Stimulated activated CD4-positive, alpha-beta T cell treated with anti-CD3 and anti-CD28 coated beads, TNF-alpha, amount 100 ng/mL, for 24 hours (primary cell): Measurements from ENCODE around the gene ZNF331.
A peak's percentile ranks its signal among the peaks of the same experiment; 100 is the strongest.

Experiments
- DNase-seq, 3 experiments: peaks; one replicate each; pipeline ENCODE4 v3.0.0-alpha.2; 2020; ENCODE audit warnings: low read depth in 3 of 3

Gene ZNF331

DNA sequence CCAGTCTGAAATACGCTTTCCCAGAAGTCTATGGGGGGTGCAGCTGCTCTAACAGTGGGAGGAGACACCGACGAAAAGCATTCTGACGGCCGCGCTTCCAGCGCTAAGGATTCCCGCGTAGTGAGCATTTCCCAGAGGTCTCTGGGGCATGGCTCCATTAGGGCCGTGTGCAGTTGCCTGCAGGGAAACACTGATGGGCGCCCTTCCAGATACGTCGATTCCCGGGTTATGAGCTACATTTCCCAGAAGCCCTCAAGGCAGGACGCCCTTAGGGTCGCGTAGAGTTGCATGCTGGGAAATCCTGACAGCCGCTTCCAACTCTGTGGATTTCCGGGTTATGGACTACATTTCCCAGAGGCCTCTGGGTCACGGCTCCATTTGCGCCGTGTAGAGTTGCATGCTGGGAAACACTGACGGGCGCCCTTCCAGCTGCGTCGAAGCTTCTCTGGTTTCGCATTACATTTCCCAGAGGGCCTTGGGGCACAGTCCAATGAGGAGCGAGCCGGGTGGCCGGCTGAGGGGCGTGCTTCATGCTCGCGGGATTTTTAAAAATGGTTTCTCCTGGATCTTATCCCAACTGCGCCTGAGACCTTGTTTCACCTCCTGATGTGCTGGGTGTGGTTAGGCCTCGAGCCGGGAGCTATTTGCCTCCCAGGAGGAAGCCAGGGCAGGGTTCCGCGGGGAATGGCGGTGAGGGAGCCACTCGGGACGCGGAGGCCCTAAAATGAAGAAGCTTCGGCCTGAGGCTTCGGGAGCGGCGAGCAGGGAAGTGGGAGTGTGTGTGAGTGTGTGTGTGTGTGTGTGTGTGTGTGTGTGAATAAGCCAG is 17.2 kb upstream of the ZNF331 start:
- peak; percentile 72 to 86 (median 80) for DNase-seq

DNA sequence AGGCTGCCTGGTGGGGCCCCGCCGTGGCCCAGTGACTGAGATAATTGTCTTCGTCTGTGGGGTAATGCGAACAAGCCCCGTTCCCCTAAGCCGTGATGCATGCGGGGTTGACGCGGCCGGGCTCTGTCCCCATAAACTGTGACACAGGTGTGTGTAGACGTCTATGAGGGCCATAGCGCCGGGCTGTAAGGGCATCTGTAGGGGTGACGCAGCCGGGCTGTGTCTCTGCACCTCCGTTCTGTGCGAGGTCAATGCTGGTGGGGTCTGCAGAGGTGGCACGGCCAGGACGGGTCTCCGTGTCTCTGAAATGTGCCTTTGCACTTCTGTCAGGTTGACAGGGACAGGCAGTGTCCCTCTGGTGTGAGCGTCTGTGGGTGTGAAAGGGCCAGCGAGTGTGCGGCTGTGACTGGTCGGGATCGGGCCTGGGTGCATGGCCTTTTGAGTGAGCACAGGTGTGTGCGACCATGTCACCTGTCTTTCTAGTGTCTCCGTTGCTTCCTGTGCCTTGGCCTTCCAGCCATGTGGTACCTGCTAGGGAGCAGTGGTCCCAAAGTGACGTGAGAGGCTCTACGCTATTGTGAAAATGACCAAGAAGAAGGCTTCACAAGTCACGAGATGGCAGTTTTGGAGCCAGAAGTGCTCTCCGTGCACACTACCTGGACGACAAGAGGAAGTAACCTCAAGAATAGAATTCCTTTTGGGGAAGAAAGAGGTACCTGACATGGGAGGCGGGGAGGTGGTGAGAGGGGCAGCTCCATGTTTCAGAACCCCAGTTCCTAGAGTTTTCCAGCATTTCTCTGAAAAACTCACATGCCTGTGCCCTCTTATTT is 16.4 kb upstream of the ZNF331 start:
- no peak for DNase-seq

DNA sequence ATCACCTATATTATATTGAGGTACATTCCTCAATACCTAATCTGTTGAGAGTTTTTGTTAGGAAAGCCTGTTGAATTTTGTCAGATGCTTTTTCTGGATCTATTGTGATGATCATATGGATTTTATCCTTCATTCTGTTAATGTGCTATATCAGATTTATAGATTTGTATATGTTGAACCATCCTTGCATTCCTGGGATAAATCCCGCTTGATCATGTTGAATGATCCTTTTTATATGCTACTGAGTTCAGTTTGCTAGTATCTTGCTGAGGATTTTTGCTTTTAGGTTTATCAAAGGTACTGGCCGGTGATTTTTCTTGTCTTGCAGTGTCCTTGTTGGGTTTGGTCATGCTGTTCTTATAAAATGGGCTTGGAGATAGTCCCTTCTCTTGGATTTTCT is 12.0 kb upstream of the ZNF331 start:
- no peak for DNase-seq

DNA sequence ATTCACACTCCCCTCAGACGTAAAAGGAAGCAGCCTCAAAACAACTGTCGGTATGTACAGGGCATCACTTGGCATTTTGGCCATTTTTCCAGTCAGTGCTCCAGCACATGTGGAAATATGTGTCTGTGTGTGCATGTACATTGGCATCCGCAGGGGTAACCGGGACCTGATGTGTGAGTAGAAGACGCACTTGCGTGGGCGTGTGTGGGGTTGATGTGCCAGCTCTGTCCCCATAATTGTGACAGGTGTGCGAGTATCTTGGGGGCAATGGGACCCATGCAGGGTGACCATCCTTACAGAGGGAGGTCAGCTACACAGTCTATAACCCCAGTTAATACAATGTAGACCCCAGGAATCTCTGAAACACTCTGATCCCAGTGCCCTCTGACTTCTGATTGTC is 7.3 kb upstream of the ZNF331 start:
- DNase-seq, result no peak

DNA sequence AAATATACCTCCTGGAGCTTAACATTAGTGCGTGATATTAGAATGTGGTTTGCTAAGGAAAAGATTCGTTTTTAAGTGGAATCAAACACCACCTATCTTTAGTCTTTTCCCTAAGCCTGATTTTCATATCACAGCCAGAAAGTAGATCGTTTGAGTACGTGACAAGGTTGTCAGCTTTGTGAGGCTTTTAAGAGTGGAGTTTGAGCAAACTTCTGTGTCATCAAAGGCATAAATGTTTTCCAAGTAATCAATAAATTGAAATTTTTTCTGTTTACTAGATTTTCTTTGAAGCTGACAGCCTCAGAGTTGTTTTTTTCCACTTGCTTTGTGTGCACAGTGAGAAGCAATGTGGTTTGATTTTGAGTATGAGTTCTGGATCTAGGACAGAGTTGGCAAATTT is 6.5 kb upstream of the ZNF331 start:
- no peak for DNase-seq

DNA sequence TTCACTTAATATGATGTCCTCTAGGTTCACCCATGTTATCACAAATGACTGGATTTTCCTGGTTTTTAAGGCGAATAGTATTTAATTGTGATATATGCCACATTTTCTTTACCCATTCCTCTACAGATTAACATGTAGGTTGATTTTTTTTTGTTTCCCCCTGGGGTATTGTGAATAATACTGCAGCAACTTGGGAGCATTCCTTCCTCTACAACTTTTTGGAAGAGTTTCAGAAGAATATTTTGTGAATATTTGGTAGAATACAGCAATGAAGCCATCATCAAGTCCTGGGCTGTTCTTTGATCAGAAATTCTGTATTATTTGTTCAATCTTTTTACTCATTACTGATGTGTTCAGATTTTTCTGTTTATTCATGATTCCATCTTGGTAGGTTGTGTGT is 5.6 kb upstream of the ZNF331 start:
- DNase-seq, result no peak

DNA sequence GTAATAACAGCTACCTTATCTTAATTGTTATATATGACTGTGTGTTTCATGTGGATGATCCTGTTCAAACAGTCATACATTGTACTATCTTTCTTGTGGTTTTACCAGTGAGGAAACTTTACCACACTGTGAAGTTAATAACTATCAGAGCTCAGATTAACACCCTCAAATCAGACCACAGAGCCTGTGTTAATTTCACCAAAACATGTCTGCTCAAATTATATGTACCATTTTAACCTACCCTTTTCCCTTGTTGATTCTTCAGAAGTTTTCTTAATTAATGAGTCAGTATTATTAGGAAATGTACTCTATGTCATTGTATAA is 1.8 kb upstream of the ZNF331 start:
- DNase-seq, result no peak

DNA sequence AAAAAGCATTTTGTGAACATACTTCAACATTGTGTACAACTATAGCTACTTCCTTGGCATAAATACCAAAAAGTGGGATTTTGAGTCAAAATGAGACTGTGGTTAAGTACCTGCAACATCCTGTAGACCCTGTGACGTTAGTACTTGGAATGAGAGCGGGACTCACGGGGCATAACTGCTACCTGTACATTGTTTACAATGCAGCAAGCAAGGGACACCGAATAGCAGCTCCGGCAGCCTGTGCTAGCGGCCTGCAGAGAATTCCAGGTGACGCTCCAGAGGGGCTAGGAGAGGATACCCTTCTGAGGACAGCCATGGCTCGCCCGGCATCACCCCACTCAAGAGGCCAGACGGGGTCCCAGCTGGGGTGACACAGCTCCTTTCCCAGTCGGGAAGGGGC is 824 bp upstream of the ZNF331 start:
- DNase-seq, result no peak

DNA sequence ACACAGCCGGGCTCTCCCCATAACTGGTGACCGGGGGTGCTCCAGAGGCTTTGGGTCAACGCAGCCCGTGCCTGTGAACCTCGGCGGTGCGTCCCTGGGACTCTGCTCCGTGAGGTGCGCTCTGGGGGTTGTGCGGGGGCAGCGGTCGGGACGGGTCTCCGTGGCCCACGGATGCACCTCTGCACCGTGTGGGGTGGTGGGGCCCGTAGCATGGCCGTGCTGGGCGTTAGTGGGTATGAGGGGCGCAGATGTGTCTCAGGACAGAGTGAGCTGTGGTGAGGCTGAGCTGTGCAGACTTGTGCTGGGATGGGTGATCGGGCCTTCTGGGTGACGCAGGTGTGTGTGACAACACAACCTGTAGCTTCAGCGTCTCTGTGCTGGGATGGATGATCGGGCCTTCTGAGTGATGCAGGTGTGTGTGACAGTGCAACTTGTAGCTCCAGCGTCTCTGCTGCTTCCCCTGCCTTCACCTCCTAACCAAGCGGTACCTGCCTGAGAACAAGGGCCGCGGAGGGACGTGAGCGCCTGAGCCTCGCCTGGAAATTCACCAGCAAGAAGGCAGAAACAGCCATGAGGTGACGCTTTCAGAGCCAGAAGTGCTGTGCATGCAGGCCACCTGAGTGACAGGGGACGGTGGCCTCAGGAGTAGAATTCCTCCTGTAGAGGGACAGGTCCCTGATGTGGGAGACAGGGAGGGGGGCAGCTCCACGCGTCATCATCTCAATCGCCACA is 599 bp downstream of the ZNF331 start:
- DNase-seq, result no peak

DNA sequence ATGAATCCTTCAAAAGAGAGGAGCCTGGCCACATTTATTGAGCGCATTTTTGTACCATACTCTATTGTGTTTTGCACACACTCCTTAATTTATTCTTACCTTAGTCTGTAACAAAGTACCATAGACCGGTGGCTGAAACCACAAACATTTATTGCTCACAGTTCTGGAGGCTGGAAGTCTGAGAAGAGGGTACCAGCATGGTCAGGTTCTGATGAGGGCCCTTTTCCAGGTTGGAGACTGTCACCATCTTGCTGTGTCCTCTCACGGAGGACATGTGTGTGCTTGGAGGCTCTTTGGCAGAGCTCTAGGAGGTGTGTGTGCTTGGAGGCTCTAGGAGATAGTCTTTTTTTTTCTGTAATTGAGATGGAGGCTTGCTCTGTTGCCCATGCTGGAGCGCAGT is 2.1 kb downstream of the ZNF331 start:
- DNase-seq, result no peak

DNA sequence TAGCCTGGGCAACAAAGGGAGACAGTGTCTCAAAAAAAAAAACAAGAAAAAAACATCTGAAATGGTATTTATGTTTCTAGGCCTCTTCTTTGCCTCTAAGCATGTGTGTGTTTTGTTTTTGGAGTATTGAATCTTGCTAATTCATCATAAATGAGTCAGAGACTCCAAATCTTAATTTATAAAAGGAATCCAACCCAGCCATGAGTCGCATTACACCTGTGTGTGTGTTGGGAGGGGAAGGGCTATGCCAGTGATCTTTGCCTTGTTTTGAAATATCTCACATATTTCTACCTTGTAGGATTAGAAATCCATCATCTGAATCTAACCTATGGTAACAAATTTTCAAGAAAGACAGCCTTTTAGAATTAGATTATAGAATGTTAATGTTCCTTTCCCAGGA is 4.0 kb downstream of the ZNF331 start:
- no peak for DNase-seq

DNA sequence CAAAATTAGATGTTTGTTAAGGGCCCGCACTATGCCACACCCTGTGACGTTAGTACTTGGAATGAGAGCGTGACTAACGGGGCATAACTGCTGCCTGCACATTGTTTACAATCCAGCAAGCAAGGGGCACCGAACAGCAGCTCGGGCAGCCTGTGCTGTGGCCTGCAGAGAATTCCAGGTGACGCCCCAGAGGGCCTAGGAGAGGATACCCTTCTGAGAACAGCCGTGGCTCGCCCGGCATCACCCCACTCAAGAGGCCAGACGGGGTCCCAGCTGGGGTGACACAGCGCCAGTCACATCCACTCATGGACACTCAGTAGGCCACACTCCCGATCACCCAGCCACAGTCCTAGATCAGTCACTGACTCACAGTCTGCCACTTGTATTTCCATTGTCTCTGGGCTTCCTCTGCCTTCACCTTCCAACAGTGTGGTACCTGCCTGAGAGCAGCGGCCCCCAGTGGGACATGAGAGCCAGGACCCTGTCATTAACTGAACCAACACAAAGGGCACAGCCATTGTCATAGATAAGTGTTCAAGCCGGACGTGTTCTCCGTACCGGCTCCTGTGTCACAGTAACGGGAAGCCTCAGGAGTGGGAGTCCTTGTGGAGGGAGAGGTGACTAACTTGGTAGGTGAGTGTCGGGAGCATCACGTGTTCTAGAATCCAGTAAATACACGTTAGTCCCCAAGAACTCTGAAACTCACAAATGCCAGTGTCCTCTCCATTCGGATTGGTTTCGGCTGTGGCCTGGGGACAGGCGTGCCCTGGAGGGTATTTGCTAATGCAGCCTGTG is 7.5 kb downstream of the ZNF331 start:
- no peak for DNase-seq

DNA sequence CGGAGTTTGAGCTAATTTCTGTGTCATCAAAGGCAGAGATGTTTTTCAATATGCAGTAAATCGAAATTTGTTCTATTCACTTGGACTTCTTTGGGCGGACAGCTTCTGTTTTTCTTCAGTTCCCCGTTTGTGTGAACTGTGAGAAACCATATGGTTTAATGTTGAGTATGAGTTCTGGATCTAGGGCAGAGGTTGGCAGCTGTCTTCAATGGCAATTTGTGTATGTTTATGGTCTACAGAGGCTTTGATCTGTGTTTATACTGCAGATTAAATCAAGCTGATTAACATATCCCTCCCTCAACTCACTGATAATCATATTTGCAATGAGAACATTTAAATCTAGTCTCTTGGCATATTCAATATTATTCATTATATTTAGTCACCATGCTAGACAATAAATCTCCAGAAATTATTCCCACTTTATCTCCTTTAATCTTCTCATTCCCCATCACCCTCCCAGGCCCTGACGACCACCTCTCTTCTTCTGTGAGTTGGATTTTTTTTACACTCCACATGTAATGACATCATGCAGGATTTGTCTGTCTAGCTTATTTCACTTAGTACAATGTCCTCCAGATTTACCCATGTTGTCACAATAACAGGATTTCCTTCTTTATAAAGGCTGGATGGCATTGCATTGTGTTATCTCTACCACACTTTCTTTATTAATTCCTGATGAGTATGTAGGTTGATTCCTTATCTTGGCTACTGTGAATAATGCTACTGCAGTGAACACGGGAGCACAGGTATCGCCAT is 9.0 kb downstream of the ZNF331 start:
- no peak for DNase-seq

DNA sequence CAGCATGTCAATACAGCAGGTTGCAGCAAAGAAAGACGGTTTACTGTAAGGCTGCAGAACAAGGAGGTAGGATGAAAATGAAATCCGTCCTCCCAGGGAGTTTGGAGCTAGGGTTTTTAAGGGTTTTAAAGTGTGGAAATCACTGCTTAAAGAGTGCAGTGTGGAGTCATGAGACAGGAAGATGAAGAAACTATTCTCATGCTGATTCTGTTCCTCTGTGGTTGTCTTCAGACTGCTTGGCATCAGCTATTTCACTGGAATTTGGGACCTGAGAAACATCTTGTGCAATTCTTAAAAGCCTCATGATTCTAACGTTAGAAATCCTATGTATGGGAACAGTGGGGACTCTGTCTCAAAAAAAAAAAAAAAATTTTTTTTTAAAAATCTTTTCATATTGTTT is 11.4 kb downstream of the ZNF331 start:
- DNase-seq, result no peak

DNA sequence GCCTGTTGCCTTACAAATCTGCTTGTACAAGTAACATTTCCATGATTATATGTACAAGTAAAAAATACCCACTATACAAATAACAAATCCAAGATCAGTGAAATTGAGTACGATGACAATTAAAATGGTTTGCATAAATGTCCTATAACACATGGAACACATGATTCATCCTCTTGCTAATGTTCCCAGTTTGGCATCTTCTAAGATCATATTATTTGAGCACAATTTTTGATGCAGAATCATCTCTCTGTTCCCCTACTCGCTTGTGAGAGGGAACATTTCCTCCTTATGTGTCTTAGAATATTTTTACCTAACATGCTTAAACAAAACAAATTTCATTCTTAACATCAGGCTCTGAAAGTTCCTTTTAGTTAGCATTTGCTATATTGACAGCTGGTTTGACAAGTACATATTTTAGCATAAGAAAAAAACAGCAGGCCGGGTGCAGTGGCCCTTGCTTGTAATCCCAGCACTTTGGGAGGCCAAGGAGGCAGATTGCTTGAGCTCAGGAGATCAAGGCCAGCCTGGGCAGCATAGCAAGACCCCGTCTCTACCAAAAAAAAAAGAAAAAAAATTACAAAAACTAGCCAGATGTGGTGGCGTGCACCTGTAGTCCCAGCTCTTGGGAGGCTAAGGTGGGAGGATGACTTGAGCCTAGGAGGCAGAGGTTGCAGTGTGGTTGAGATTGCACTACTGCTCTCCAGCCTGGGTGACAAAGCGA is 14.2 kb downstream of the ZNF331 start:
- no peak for DNase-seq

DNA sequence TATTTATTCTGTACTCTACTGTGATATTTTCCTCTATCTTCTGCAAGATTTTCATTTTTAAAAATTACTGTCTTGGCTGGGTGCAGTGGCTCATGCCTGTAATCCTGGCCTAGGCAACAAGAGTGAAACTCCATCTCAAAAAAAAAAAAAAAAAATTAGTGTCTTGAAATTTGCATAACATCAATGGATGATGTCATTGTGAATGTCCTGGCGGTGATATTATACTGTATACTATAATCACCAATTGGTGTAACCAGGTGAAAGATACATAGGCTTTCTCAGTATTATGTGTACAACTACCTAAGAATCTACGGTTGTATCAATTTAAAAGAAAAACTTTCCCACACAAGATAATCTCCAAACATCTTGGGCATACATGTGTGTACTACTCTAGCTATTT is 15.2 kb downstream of the ZNF331 start:
- no peak for DNase-seq

DNA sequence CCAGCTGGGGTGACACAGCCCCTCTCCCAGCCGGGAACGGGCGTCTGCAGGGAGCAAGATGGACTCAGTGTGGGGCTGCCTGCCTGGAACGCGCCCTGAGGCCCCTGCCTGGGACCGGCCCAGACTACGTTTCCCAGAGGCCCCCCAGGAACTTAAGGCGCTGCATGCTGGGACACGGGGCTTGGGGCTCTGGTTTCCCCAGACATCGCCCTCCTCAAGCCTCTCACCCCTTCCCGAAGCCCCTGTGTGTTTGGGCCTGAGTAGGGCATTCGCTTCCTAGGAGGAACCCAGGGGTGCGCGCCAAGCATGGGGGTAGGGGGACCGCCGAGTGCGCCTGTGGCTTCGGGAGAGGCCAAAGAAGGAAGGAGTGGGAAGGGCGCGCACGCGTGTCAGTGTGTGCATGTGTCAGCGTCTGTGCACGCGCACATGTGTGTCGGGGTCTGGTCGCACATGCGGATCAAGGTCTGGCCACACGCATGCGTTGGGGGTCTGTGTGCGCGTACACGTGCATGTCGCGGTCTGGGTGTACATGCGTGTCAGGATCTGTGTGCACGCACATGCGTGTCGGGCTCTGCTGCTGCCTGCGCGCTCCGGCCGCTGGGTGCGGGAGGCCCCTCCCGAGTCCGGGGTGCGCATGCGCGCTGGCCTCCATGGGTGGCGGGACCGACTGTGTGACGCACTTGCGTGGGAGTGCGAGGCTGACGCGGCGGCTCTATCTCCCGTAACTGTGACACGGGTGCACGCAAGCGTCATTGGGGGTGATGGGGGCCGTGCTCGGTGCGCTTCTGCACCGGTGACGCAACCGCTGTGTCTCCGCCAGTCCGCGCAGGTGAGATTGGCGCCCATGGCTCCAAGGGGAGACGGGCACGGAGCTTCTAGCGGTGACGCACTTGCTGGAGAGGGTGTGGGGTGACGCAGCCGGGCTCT is 16.2 kb downstream of the ZNF331 start:
- peak; percentile 82 to 87 (median 85) for DNase-seq

DNA sequence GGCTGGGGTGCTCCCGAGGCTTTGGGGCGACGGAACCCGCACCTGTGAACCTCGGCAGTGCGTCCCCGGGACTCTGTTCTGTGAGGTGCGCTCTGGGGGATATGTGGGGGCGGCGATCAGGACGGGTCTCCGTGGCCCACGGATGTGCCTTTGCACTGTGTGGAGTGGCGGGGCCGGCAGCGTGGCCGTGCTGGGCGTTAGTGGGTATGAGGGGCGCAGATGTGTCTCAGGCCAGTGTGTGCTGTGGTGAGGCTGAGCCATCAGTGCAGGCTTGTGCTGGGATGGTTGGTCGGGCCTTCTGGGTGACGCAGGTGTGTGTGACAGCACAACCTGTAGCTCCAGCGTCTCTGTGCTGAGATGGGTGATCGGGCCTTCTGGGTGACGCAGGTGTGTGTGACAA is 16.9 kb downstream of the ZNF331 start:
- DNase-seq, result no peak

DNA sequence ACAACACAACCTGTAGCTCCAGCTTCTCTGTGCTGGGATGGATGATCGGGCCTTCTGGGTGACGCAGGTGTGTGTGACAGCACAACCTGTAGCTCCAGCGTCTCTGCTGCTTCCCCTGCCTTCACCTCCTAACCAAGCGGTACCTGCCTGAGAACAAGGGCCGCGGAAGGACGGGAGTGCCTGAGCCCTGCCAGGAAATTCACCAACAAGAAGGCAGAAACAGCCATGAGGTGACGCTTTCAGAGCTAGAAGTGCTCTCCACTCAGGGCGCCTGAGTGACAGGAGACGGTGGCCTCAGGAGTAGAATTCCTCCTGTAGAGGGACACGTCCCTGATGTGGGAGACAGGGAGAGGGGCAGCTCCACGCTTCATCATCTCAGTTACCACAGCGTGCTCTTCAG is 17.4 kb downstream of the ZNF331 start:
- DNase-seq, result no peak
